ENCODE measurements around the gene MIPOL1.

DNA sequence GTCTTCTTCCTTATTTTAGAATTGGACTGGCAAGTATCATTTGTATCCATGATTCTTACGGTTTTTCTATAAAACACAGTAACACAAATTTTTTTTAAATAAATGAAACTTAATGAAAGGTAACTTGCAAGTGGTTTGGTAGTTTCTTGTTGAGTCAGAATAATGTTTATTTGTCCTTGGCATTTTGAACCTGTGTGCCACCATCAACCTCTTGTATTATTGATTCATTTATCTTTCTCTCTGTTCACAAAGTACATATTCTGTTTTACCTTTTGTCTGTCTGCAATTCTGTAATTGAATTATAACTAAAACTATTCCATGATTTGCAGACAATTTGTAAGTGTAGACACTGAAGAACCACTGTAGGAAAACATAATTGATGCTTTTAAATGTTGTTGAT lies 54.7 kb downstream of the MIPOL1 start:
- TF ChIP-seq, protein P1, sequence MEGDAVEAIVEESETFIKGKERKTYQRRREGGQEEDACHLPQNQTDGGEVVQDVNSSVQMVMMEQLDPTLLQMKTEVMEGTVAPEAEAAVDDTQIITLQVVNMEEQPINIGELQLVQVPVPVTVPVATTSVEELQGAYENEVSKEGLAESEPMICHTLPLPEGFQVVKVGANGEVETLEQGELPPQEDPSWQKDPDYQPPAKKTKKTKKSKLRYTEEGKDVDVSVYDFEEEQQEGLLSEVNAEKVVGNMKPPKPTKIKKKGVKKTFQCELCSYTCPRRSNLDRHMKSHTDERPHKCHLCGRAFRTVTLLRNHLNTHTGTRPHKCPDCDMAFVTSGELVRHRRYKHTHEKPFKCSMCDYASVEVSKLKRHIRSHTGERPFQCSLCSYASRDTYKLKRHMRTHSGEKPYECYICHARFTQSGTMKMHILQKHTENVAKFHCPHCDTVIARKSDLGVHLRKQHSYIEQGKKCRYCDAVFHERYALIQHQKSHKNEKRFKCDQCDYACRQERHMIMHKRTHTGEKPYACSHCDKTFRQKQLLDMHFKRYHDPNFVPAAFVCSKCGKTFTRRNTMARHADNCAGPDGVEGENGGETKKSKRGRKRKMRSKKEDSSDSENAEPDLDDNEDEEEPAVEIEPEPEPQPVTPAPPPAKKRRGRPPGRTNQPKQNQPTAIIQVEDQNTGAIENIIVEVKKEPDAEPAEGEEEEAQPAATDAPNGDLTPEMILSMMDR (conservative IDR thresholded peaks at IDR 0.05; ENCODE audit: low read length) = no peak
- TF ChIP-seq EZH2phosphoT487 (IDR thresholded peaks at IDR 0.05; ENCODE audit: borderline replicate concordance, low read depth, low read length) = no peak
